GM12865 (cell line): ENCODE measurements around the gene PARVA.

Source experiments
- DNase-seq: peaks from one replicate; pipeline ENCODE4 v3.0.0; 2010; ENCODE audit warnings: low read depth
- H3K4me3 ChIP-seq: 2 replicates; pipeline ENCODE4 v1.5.1; 2011; ENCODE audit warnings: mild to moderate bottlenecking, low read depth, low read length, control low read depth
- CTCF ChIP-seq: IDR thresholded peaks from 2 replicates; pipeline ENCODE4 v1.5.1; 2011; ENCODE audit warnings: low read length, control low read depth, low read depth, inconsistent platforms; ENCODE audit not compliant: insufficient read depth; ENCODE audit errors: missing control alignments

PARVA gene

DNA sequence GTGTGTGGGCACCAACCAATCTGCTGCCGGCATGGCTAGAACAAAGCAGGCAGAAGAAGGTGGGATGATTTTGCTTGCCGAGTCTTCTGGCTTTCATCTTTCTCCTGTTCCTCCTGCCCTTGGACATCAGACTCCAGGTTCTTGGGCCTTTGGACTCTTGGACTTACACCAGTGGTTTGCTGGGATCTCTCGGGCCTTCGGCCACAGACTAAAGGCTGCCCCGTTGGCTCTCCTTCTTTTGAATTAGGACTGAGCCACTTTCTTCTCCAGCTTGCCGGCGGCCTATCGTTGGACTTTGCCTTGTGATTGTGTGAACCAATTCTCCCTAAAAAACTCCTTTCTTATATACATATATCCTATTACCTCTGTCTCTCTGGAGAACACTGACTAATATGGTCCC is 168.8 kb downstream of the PARVA start:
- H3K4me3 ChIP-seq = no peak overlapping the region
- no peak for TF ChIP-seq CTCF
- no peak for DNase-seq

DNA sequence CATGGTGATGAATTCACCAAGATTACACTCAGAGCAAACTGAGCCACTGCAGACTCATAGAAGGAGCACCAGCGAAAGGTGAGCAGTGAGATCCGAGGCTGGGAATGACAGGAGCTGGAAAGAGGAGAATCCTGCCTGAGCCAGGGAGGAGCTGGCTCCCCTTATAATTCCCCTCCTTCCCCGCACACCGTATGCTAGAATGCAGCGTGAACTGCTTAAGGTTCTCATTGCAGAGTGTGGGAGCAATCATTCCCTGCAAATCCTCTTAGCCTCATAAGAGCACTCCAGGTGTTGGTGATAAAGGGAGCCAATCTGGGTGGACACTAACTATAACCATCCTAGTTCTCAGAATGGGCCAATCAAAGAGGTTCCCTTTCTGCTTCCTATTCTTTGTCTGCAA is 169.3 kb downstream of the PARVA start:
- no peak for DNase-seq
- TF ChIP-seq CTCF = no peak
- no peak overlapping the region for H3K4me3 ChIP-seq

GRCh38 chr11:12547953-12548650 is 170.7 kb downstream of the PARVA start:
- DNase-seq = no peak
- no peak overlapping the region for H3K4me3 ChIP-seq
- TF ChIP-seq CTCF = no peak

DNA sequence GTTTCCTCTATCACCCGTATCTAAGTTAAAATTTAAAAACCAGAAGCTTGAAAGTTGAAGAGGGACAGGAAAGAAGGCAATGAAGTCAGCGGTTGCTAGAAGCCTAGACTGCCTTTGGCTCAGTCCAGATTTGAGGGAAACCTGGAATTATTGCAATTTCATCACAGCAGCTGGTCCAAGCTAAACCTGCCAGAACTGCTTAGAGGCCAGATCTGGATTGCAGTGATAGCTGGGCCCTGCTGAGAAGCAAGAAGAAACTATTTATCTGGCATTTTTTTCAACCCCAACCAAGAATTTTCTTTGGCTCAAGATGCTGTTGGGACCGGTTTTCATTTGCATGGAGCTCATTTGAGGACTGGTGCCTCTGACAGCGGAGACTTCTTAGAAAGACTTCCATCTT is 175.3 kb downstream of the PARVA start:
- TF ChIP-seq CTCF = no peak
- no peak overlapping the region for H3K4me3 ChIP-seq
- no peak for DNase-seq

GRCh38 chr11:12554122-12554521 is 176.8 kb downstream of the PARVA start:
- no peak for TF ChIP-seq CTCF
- no peak overlapping the region for H3K4me3 ChIP-seq
- no peak for DNase-seq

GRCh38 chr11:12556155-12556554 is 178.8 kb downstream of the PARVA start:
- no peak overlapping the region for H3K4me3 ChIP-seq
- TF ChIP-seq CTCF = no peak
- no peak for DNase-seq

- DNase-seq = no peak
- no peak for TF ChIP-seq CTCF
- no peak overlapping the region for H3K4me3 ChIP-seq
These were observed 179.5 kb downstream of the PARVA start for GRCh38 chr11:12556788-12557384.
